T1000 (cell line): ENCODE measurements around the gene PCYT2.
A peak's percentile ranks its signal among the peaks of the same experiment; 100 is the strongest.

ENCODE experiments used
- DNase-seq: peaks from one replicate; lab custom pipeline; 2025; ENCODE audit warnings: mixed read lengths; lab: John Stamatoyannopoulos, UW

Gene PCYT2

GRCh38 chr17:81899514-81900166 is 11.6 kb downstream of the PCYT2 start:
- DNase-seq, result no peak

GRCh38 chr17:81898885-81899284 is 12.3 kb downstream of the PCYT2 start:
- no peak for DNase-seq

- DNase-seq, result peak; percentile 91
These were observed 13.0 kb downstream of the PCYT2 start for GRCh38 chr17:81898029-81898866.

- DNase-seq, result no peak
These were observed 15.8 kb downstream of the PCYT2 start for GRCh38 chr17:81895400-81895799.

GRCh38 chr17:81891303-81891552 is 20.0 kb downstream of the PCYT2 start:
- DNase-seq, result no peak

GRCh38 chr17:81890447-81891302 is 20.5 kb downstream of the PCYT2 start:
- DNase-seq, result no peak

- no peak for DNase-seq
These were observed 21.6 kb downstream of the PCYT2 start for GRCh38 chr17:81889602-81890001.

GRCh38 chr17:81888988-81889595 is 22.1 kb downstream of the PCYT2 start:
- DNase-seq, result no peak

- no peak for DNase-seq
These were observed 22.9 kb downstream of the PCYT2 start for GRCh38 chr17:81888105-81888987.

GRCh38 chr17:81885869-81886548 is 25.2 kb downstream of the PCYT2 start:
- DNase-seq, result peak; percentile 62

GRCh38 chr17:81885454-81885853 is 25.7 kb downstream of the PCYT2 start:
- DNase-seq, result no peak

- DNase-seq, result no peak
These were observed 26.2 kb downstream of the PCYT2 start for GRCh38 chr17:81884968-81885367.

- no peak for DNase-seq
These were observed 26.7 kb downstream of the PCYT2 start for GRCh38 chr17:81884520-81884919.

- no peak for DNase-seq
These were observed 32.1 kb downstream of the PCYT2 start for GRCh38 chr17:81879121-81879520.

GRCh38 chr17:81878294-81878693 is 32.9 kb downstream of the PCYT2 start:
- no peak for DNase-seq

- no peak for DNase-seq
These were observed 33.6 kb downstream of the PCYT2 start for GRCh38 chr17:81877569-81877968.

GRCh38 chr17:81871387-81872230 is 39.6 kb downstream of the PCYT2 start:
- peak; percentile 86 for DNase-seq

- no peak for DNase-seq
These were observed 40.2 kb downstream of the PCYT2 start, which contains the start of gene ARHGDIA for GRCh38 chr17:81870981-81871386. TSS of gene ARHGDIA (minus strand) at chr17:81871337. CDS start at chr17:81869930, 1,407 bp downstream.

- no peak for DNase-seq
These were observed 40.8 kb downstream of the PCYT2 start for GRCh38 chr17:81870131-81870980.
